MM.1S (cell line): ENCODE data around the gene CNTNAP2.

Experiments
- DNase-seq: peaks from one replicate; pipeline ENCODE4 v3.0.0-alpha.2; 2015
- H2AFZ ChIP-seq: fragments of 300-600 bp; sonication (generic); 2 replicates; pipeline ENCODE4 v1.6.0; 2016; ENCODE audit warnings: antibody characterized with exemption, low read length
- H3F3A ChIP-seq: fragments of 300-600 bp; sonication (generic); 2 replicates; pipeline ENCODE4 v1.6.1; 2016; ENCODE audit warnings: mild to moderate bottlenecking, antibody characterized with exemption, low read length, moderate library complexity, mixed read lengths; ENCODE audit not compliant: insufficient read depth
- H3K27ac ChIP-seq: fragments of 300-600 bp; sonication (generic); 2 replicates; pipeline ENCODE4 v1.5.1; 2016; ENCODE audit warnings: mild to moderate bottlenecking, low read length
- H3K27me3 ChIP-seq: fragments of 300-600 bp; sonication (generic); replicated peaks from 2 replicates; pipeline ENCODE4 v1.6.0; 2016; ENCODE audit warnings: low read length; ENCODE audit not compliant: insufficient read depth
- H3K36me3 ChIP-seq: fragments of 300-600 bp; sonication (generic); replicated peaks from 2 replicates; pipeline ENCODE4 v1.6.1; 2016; ENCODE audit warnings: mild to moderate bottlenecking, low read length, mixed read lengths; ENCODE audit not compliant: insufficient read depth
- H3K4me1 ChIP-seq: fragments of 300-600 bp; sonication (generic); 2 replicates; pipeline ENCODE4 v1.6.1; 2016; ENCODE audit warnings: low read length, mixed read lengths
- H3K4me2 ChIP-seq: fragments of 300-600 bp; sonication (generic); 2 replicates; pipeline ENCODE4 v1.6.0; 2016; ENCODE audit warnings: low read depth, low read length
- H3K4me3 ChIP-seq: fragments of 300-600 bp; sonication (generic); 2 replicates; pipeline ENCODE4 v1.5.1; 2016; ENCODE audit warnings: low read length, mixed read lengths
- H3K79me2 ChIP-seq: fragments of 300-600 bp; sonication (generic); 2 replicates; pipeline ENCODE4 v1.6.1; 2016; ENCODE audit warnings: mixed run types, low read length, mixed read lengths
- H3K9ac ChIP-seq: fragments of 300-600 bp; sonication (generic); 2 replicates; pipeline ENCODE4 v1.6.1; 2016; ENCODE audit warnings: low read length, mixed read lengths
- H3K9me2 ChIP-seq: fragments of 300-600 bp; sonication (generic); replicated peaks from 2 replicates; pipeline ENCODE4 v1.6.1; 2016; ENCODE audit warnings: mild to moderate bottlenecking, low read length, mixed read lengths; ENCODE audit not compliant: insufficient read depth
- H3K9me3 ChIP-seq: fragments of 300-600 bp; sonication (generic); replicated peaks from 2 replicates; pipeline ENCODE4 v1.6.1; 2016; ENCODE audit warnings: mild to moderate bottlenecking, low read length, mixed read lengths; ENCODE audit not compliant: insufficient read depth
- H4K20me1 ChIP-seq: fragments of 300-600 bp; sonication (generic); 2 replicates; pipeline ENCODE4 v1.6.1; 2016; ENCODE audit warnings: mild to moderate bottlenecking, low read length, moderate library complexity, mixed read lengths; ENCODE audit not compliant: insufficient read depth
- CTCF ChIP-seq: fragments of 300-600 bp; sonication (generic); IDR thresholded peaks from 2 replicates; pipeline ENCODE4 v1.5.1; 2016; ENCODE audit warnings: antibody characterized with exemption, low read length, mixed read lengths
- EZH2 ChIP-seq: fragments of 300-600 bp; sonication (generic); optimal IDR thresholded peaks from 2 replicates; pipeline ENCODE3; 2017; ENCODE audit warnings: low read depth, mild to moderate bottlenecking, antibody characterized with exemption, low read length, mixed read lengths
- EZH2phosphoT487 ChIP-seq: fragments of 300-600 bp; sonication (generic); IDR thresholded peaks from 2 replicates; pipeline ENCODE4 v1.6.1; 2018; ENCODE audit warnings: antibody characterized with exemption, low read length

The CNTNAP2 gene

GRCh38 chr7:148191391-148192065 is 2074.9 kb downstream of the CNTNAP2 start:
- no peak overlapping the region for H3K27ac ChIP-seq
- H3K9ac ChIP-seq = no peak overlapping the region
- H3K4me3 ChIP-seq = no peak overlapping the region

GRCh38 chr7:148192491-148192890 is 2075.9 kb downstream of the CNTNAP2 start:
- Histone ChIP-seq H3K4me2 (no peak overlapping the region), H3K79me2 (no peaks in the 10 kb centered on the region), H3K4me1 (no peaks in the 10 kb centered on the region), H2AFZ (no peak overlapping the region), H3K4me3 (no peak overlapping the region), H3K9me2 (no peaks in the 10 kb centered on the region), H3K9me3 (no peaks in the 10 kb centered on the region), H4K20me1 (no peaks in the 10 kb centered on the region), H3K36me3 (no peaks in the 10 kb centered on the region), H3K27ac (no peak overlapping the region), H3K9ac (no peak overlapping the region), H3K27me3 (no peaks in the 10 kb centered on the region), H3F3A (no peaks in the 10 kb centered on the region)
- DNase-seq = no peak
- no peak for TF ChIP-seq EZH2
- TF ChIP-seq CTCF = no peak
- no peak for TF ChIP-seq EZH2phosphoT487

More at GRCh38 chr7:148191391-148192065, 2074.9 kb downstream of the CNTNAP2 start:
- H3K4me2 ChIP-seq = no peak overlapping the region
- no peaks in the 10 kb centered on the region for H3K27me3 ChIP-seq
- H3K36me3 ChIP-seq = no peaks in the 10 kb centered on the region
- H3K9me2 ChIP-seq = no peaks in the 10 kb centered on the region
- H2AFZ ChIP-seq = no peak overlapping the region
- H3K9me3 ChIP-seq = no peaks in the 10 kb centered on the region
- H4K20me1 ChIP-seq = no peaks in the 10 kb centered on the region
- no peaks in the 10 kb centered on the region for H3K4me1 ChIP-seq
- no peak for DNase-seq
- TF ChIP-seq EZH2 = no peak
- TF ChIP-seq CTCF = no peak
- TF ChIP-seq EZH2phosphoT487 = no peak
- H3F3A ChIP-seq = no peaks in the 10 kb centered on the region
- H3K79me2 ChIP-seq = no peaks in the 10 kb centered on the region

- H3K9me2 ChIP-seq = no peaks in the 10 kb centered on the region
- H3K9ac ChIP-seq = no peak overlapping the region
- H2AFZ ChIP-seq = no peak overlapping the region
- no peaks in the 10 kb centered on the region for H3K9me3 ChIP-seq
- no peaks in the 10 kb centered on the region for H3K4me1 ChIP-seq
- no peaks in the 10 kb centered on the region for H3K36me3 ChIP-seq
- H3K27me3 ChIP-seq = no peaks in the 10 kb centered on the region
- no peak for DNase-seq
- no peak overlapping the region for H3K4me3 ChIP-seq
- H3F3A ChIP-seq = no peaks in the 10 kb centered on the region
- no peak overlapping the region for H3K27ac ChIP-seq
- H4K20me1 ChIP-seq = no peaks in the 10 kb centered on the region
- H3K79me2 ChIP-seq = no peaks in the 10 kb centered on the region
- TF ChIP-seq EZH2phosphoT487 (no peak), EZH2 (no peak), CTCF (no peak)
- H3K4me2 ChIP-seq = no peak overlapping the region
Observed at GRCh38 chr7:148201992-148202391, 2085.4 kb downstream of the CNTNAP2 start.
